GM12865 (cell line): ENCODE results near the gene S1PR3.

ENCODE experiments used
- DNase-seq: peaks from one replicate; pipeline ENCODE4 v3.0.0; 2010; ENCODE audit warnings: low read depth
- H3K4me3 ChIP-seq: 2 replicates; pipeline ENCODE4 v1.5.1; 2011; ENCODE audit warnings: mild to moderate bottlenecking, low read depth, low read length, control low read depth
- TF ChIP-seq, protein P1 (sequence below): IDR thresholded peaks from 2 replicates; pipeline ENCODE4 v1.5.1; 2011; ENCODE audit warnings: low read length, control low read depth, low read depth, inconsistent platforms; ENCODE audit not compliant: insufficient read depth; ENCODE audit errors: missing control alignments

The S1PR3 gene

DNA sequence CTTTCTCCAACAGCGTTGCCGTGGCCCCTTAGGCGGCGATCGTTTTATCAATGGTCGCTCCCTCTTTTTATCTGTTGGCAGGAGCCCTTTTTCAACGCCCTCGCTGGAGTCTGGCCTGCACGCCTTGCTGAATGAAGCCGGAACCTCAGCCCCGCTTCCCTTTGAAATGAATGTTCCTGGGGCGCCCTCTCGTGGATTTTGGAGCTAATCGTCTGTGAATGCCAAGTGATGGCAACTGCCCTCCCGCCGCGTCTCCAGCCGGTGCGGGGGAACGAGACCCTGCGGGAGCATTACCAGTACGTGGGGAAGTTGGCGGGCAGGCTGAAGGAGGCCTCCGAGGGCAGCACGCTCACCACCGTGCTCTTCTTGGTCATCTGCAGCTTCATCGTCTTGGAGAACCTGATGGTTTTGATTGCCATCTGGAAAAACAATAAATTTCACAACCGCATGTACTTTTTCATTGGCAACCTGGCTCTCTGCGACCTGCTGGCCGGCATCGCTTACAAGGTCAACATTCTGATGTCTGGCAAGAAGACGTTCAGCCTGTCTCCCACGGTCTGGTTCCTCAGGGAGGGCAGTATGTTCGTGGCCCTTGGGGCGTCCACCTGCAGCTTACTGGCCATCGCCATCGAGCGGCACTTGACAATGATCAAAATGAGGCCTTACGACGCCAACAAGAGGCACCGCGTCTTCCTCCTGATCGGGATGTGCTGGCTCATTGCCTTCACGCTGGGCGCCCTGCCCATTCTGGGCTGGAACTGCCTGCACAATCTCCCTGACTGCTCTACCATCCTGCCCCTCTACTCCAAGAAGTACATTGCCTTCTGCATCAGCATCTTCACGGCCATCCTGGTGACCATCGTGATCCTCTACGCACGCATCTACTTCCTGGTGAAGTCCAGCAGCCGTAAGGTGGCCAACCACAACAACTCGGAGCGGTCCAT lies 10.0 kb downstream of the S1PR3 start:
- TF ChIP-seq, protein P1, sequence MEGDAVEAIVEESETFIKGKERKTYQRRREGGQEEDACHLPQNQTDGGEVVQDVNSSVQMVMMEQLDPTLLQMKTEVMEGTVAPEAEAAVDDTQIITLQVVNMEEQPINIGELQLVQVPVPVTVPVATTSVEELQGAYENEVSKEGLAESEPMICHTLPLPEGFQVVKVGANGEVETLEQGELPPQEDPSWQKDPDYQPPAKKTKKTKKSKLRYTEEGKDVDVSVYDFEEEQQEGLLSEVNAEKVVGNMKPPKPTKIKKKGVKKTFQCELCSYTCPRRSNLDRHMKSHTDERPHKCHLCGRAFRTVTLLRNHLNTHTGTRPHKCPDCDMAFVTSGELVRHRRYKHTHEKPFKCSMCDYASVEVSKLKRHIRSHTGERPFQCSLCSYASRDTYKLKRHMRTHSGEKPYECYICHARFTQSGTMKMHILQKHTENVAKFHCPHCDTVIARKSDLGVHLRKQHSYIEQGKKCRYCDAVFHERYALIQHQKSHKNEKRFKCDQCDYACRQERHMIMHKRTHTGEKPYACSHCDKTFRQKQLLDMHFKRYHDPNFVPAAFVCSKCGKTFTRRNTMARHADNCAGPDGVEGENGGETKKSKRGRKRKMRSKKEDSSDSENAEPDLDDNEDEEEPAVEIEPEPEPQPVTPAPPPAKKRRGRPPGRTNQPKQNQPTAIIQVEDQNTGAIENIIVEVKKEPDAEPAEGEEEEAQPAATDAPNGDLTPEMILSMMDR: peak; percentile 61
- DNase-seq: peak; percentile 75
- H3K4me3 ChIP-seq: no peak overlapping the region

DNA sequence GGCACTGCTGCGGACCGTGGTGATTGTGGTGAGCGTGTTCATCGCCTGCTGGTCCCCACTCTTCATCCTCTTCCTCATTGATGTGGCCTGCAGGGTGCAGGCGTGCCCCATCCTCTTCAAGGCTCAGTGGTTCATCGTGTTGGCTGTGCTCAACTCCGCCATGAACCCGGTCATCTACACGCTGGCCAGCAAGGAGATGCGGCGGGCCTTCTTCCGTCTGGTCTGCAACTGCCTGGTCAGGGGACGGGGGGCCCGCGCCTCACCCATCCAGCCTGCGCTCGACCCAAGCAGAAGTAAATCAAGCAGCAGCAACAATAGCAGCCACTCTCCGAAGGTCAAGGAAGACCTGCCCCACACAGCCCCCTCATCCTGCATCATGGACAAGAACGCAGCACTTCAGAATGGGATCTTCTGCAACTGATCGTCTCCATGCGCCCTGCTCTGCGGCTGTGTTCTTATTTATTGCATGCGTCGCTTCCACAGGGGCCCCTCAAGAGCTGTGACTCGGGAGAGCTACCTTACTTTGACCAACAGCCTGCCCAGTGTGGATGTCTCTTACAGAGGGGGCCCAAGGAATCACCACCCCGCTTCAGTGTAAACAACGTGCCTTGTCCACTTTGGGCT lies 10.8 kb downstream of the S1PR3 start:
- TF ChIP-seq, protein P1: no peak
- no peak for DNase-seq
- H3K4me3 ChIP-seq: no peak overlapping the region

DNA sequence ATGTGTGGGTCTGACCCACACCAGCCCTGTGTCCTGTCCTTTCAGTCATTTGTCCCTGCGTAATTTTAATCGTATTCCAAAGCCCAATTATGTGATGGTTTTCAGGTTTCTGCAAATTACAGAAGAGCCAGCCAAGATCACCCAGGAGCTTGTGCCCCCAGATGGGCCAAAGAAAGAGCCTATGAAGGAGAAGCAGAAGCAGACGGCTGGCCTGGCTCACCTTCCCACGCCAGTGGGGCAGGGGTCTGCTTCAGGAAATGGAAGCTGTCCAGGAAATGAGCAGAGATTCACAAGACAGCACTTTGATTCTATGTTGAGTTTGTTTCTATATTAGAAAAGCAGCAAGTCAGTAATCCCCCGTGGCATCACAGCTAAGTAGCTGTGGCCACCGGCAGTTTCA lies 11.7 kb downstream of the S1PR3 start:
- no peak for DNase-seq
- no peak overlapping the region for H3K4me3 ChIP-seq
- TF ChIP-seq, protein P1: no peak

DNA sequence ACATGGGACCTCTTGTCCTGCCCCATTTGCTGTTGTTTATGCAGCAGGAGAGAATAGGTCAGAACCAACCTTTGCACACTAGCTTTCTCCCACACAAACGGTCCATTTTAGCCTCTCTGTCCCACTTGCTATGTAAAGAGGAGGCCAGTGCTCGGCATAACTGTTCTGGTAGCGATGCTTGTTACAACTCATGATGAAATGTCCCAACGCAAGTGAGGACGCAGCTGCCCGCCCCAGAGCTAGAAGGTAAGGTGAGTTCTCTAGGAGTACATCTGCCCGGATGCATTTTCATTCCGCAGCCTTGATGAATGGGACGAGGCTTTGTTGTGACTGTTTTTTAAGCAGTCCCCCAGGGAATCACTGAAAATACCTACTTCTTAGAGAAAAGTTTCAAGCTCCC lies 14.1 kb downstream of the S1PR3 start:
- DNase-seq: no peak
- TF ChIP-seq, protein P1: no peak
- no peak overlapping the region for H3K4me3 ChIP-seq

DNA sequence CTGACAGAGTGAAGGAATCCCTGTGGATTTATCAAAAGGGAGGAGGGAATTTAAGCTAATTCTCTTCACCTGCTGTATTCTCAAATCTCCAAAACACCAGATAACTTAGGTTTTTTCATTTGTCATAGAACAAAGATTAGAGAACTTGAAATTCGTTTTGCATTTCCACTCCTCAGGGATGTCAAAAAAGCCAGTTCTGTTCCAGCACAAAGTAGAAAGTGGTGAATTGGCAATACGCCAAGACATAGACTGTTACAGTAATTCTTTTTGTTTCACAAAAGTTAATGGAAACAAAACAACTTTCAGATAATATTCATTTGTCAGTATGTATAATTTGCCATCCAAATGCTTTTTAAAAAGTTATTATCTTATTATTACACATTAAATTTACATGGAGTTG lies 15.0 kb downstream of the S1PR3 start:
- no peak overlapping the region for H3K4me3 ChIP-seq
- TF ChIP-seq, protein P1: no peak

DNA sequence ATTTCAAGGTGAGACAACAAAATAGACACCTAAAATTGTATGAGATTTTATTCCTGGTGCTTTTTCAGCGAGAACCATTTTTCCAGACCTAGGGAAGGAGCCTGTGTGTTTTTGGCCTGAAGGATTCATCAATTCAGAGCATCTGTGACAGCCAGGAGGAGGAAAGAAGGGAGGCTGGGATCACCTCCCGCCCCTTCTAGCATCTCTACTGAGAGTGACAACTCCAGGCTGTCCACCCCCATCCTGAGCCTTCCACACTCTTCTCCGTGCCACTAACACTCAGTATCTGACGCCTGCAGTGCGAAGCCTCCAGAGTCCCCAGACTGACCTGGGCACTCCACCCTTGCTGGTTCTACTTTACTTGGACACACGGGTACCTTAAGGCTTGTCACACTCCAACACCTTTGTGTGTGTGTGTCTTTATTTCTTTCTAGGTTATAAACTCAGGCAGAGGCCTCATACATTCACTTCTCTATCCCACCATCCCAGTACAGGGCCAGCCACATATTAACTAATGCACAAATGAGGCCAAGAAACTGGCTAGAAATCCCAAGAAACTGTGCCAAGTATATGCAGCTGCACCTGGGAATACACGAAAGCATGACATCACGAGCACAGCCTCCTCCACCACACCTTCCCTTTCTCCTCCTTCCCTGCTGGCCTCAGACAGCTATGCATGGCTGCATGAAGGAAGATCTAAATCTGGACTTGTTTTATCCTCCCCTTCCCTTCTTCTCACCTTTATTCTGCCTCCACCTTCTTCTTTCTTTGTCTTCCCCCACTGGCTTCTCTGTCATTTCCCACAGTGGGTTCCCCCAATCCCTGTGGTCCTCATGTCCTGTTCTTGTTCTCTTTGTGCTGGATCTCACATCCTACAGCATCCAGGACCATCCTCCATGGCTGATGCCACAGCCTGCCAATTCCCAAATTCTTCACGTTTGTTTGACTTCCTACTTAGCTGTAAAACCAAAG lies 16.0 kb downstream of the S1PR3 start:
- TF ChIP-seq, protein P1: no peak

More for the DNA sequence above, 15.0 kb downstream of the S1PR3 start:
- no peak for DNase-seq

More for the DNA sequence above, 16.0 kb downstream of the S1PR3 start:
- H3K4me3 ChIP-seq: no peak overlapping the region
- DNase-seq: no peak
